WTC11 (cell line): ENCODE results near the gene STX17.
"Not testable (repeated sequence)": the region's sequence is repeated elsewhere in the genome, so short reads cannot be mapped to it uniquely, and the experiment has no call there.

Experiments
- RELA ChIP-seq: sonication (generic); formaldehyde crosslinking; IDR thresholded peaks from 2 replicates; pipeline ENCODE4 v1.8.1; 2022; ENCODE audit warnings: missing genetic modification reagents, mild to moderate bottlenecking, borderline replicate concordance
- TF ChIP-seq, protein P1 (sequence below): sonication (generic); formaldehyde crosslinking; IDR thresholded peaks from 2 replicates; pipeline ENCODE4 v1.8.1; 2023; ENCODE audit warnings: mild to moderate bottlenecking, missing genetic modification reagents, moderate library complexity
- TF ChIP-seq, protein P2 (sequence below): sonication (generic); formaldehyde crosslinking; IDR thresholded peaks from 2 replicates; pipeline ENCODE4 v1.8.0; 2022; ENCODE audit warnings: mild to moderate bottlenecking, missing genetic modification reagents
- TF ChIP-seq, protein P3 (sequence below): sonication (generic); formaldehyde crosslinking; IDR thresholded peaks from 2 replicates; pipeline ENCODE4 v1.8.0; 2022; ENCODE audit warnings: mild to moderate bottlenecking, missing genetic modification reagents
- TF ChIP-seq, protein P4 (sequence below): sonication (generic); formaldehyde crosslinking; IDR thresholded peaks from 2 replicates; pipeline ENCODE4 v1.8.0; 2022; ENCODE audit warnings: mild to moderate bottlenecking, missing genetic modification reagents
- TF ChIP-seq, protein P5 (sequence below): sonication (generic); formaldehyde crosslinking; IDR thresholded peaks from 2 replicates; pipeline ENCODE4 v1.8.1; 2022; ENCODE audit warnings: low read depth, missing genetic modification reagents, borderline replicate concordance
- TF ChIP-seq, protein P6 (sequence below): fragments of 200-600 bp; IDR thresholded peaks from 2 replicates; pipeline ENCODE4 v1.8.0; 2022; ENCODE audit warnings: antibody characterized with exemption

DNA sequence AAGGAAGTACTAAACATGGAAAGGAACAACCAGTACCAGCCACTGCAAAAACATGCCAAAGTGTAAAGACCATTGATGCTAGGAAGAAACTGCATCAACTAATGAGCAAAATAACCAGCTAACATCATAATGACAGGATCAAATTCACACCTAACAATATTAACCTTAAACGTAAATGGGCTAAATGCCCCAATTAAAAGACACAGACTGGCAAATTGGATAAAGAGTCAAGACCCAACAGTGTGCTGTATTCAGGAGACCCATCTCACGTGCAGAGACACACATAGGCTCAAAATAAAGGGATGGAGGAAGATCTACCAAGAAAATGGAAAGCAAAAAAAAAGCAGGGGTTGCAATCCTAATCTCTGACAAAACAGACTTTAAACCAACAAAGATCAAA is 84.1 kb downstream of the STX17 start:
- TF ChIP-seq, protein P1, sequence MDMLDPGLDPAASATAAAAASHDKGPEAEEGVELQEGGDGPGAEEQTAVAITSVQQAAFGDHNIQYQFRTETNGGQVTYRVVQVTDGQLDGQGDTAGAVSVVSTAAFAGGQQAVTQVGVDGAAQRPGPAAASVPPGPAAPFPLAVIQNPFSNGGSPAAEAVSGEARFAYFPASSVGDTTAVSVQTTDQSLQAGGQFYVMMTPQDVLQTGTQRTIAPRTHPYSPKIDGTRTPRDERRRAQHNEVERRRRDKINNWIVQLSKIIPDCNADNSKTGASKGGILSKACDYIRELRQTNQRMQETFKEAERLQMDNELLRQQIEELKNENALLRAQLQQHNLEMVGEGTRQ: not testable (repeated sequence)
- TF ChIP-seq, protein P2, sequence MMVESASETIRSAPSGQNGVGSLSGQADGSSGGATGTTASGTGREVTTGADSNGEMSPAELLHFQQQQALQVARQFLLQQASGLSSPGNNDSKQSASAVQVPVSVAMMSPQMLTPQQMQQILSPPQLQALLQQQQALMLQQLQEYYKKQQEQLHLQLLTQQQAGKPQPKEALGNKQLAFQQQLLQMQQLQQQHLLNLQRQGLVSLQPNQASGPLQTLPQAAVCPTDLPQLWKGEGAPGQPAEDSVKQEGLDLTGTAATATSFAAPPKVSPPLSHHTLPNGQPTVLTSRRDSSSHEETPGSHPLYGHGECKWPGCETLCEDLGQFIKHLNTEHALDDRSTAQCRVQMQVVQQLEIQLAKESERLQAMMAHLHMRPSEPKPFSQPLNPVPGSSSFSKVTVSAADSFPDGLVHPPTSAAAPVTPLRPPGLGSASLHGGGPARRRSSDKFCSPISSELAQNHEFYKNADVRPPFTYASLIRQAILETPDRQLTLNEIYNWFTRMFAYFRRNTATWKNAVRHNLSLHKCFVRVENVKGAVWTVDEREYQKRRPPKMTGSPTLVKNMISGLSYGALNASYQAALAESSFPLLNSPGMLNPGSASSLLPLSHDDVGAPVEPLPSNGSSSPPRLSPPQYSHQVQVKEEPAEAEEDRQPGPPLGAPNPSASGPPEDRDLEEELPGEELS: not testable (repeated sequence)
- TF ChIP-seq, protein P3, sequence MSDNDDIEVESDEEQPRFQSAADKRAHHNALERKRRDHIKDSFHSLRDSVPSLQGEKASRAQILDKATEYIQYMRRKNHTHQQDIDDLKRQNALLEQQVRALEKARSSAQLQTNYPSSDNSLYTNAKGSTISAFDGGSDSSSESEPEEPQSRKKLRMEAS (CRISPR knock-in tag): not testable (repeated sequence)
- TF ChIP-seq, protein P4, sequence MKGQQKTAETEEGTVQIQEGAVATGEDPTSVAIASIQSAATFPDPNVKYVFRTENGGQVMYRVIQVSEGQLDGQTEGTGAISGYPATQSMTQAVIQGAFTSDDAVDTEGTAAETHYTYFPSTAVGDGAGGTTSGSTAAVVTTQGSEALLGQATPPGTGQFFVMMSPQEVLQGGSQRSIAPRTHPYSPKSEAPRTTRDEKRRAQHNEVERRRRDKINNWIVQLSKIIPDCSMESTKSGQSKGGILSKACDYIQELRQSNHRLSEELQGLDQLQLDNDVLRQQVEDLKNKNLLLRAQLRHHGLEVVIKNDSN (CRISPR knock-in tag): not testable (repeated sequence)
- TF ChIP-seq, protein P5, sequence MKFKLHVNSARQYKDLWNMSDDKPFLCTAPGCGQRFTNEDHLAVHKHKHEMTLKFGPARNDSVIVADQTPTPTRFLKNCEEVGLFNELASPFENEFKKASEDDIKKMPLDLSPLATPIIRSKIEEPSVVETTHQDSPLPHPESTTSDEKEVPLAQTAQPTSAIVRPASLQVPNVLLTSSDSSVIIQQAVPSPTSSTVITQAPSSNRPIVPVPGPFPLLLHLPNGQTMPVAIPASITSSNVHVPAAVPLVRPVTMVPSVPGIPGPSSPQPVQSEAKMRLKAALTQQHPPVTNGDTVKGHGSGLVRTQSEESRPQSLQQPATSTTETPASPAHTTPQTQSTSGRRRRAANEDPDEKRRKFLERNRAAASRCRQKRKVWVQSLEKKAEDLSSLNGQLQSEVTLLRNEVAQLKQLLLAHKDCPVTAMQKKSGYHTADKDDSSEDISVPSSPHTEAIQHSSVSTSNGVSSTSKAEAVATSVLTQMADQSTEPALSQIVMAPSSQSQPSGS: not testable (repeated sequence)
- not testable (repeated sequence) for TF ChIP-seq RELA (CRISPR knock-in tag)
- TF ChIP-seq, protein P6, sequence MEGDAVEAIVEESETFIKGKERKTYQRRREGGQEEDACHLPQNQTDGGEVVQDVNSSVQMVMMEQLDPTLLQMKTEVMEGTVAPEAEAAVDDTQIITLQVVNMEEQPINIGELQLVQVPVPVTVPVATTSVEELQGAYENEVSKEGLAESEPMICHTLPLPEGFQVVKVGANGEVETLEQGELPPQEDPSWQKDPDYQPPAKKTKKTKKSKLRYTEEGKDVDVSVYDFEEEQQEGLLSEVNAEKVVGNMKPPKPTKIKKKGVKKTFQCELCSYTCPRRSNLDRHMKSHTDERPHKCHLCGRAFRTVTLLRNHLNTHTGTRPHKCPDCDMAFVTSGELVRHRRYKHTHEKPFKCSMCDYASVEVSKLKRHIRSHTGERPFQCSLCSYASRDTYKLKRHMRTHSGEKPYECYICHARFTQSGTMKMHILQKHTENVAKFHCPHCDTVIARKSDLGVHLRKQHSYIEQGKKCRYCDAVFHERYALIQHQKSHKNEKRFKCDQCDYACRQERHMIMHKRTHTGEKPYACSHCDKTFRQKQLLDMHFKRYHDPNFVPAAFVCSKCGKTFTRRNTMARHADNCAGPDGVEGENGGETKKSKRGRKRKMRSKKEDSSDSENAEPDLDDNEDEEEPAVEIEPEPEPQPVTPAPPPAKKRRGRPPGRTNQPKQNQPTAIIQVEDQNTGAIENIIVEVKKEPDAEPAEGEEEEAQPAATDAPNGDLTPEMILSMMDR: not testable (repeated sequence)
